Urothelium cell line (cell line): ENCODE data around the gene CDC42EP3.

Experiments
- DNase-seq: peaks from one replicate; pipeline ENCODE4 v3.0.0; 2011; ENCODE audit warnings: low spot score, mixed read lengths
- FAIRE-seq: peaks from 2 replicates; lab custom pipeline; 2011; peaks lifted over from hg19 to GRCh38; lab: Jason Lieb, UNC

The CDC42EP3 gene

GRCh38 chr2:37683921-37684780 lies 12.7 kb upstream of the CDC42EP3 start:
- DNase-seq = no peak

GRCh38 chr2:37683241-37683640 lies 11.8 kb upstream of the CDC42EP3 start:
- DNase-seq = no peak
- FAIRE-seq = no peak

More at GRCh38 chr2:37683921-37684780, 12.7 kb upstream of the CDC42EP3 start:
- no peak for FAIRE-seq

- no peak for DNase-seq
- peak; percentile 63 for FAIRE-seq
These were observed 11.0 kb upstream of the CDC42EP3 start for GRCh38 chr2:37682473-37682872.

- FAIRE-seq (no peak), DNase-seq (no peak)
These were observed 10.1 kb upstream of the CDC42EP3 start for GRCh38 chr2:37681587-37681986.

GRCh38 chr2:37679072-37679695 lies 7.7 kb upstream of the CDC42EP3 start:
- no peak for DNase-seq

GRCh38 chr2:37676274-37676673 lies 4.8 kb upstream of the CDC42EP3 start:
- FAIRE-seq (peak; percentile 58), DNase-seq (peak; percentile 77)

More at GRCh38 chr2:37679072-37679695, 7.7 kb upstream of the CDC42EP3 start:
- FAIRE-seq = no peak

GRCh38 chr2:37674946-37675345 lies 3.5 kb upstream of the CDC42EP3 start:
- FAIRE-seq = no peak
- DNase-seq = no peak

GRCh38 chr2:37672870-37673184 lies 1.4 kb upstream of the CDC42EP3 start:
- no peak for DNase-seq
- no peak for FAIRE-seq

GRCh38 chr2:37672104-37672869 lies 845 bp upstream of the CDC42EP3 start:
- peak; percentile 86 for DNase-seq
- FAIRE-seq = no peak

GRCh38 chr2:37671816-37672103 lies 318 bp upstream of the CDC42EP3 start:
- DNase-seq (no peak), FAIRE-seq (no peak)

- DNase-seq (no peak), FAIRE-seq (no peak)
These were observed 949 bp downstream of the CDC42EP3 start for GRCh38 chr2:37670378-37671008.

GRCh38 chr2:37669446-37669845 lies 2.0 kb downstream of the CDC42EP3 start:
- no peak for DNase-seq
- FAIRE-seq = no peak

GRCh38 chr2:37667704-37668103 lies 3.7 kb downstream of the CDC42EP3 start:
- DNase-seq (no peak), FAIRE-seq (no peak)

- DNase-seq (no peak), FAIRE-seq (no peak)
These were observed 4.7 kb downstream of the CDC42EP3 start for GRCh38 chr2:37666772-37667171.

GRCh38 chr2:37665604-37666362 lies 5.7 kb downstream of the CDC42EP3 start:
- FAIRE-seq (no peak), DNase-seq (no peak)

GRCh38 chr2:37665043-37665442 lies 6.4 kb downstream of the CDC42EP3 start:
- FAIRE-seq (no peak), DNase-seq (no peak)

GRCh38 chr2:37664231-37664643 lies 7.2 kb downstream of the CDC42EP3 start:
- no peak for FAIRE-seq

GRCh38 chr2:37663390-37663789 lies 8.1 kb downstream of the CDC42EP3 start:
- FAIRE-seq (no peak), DNase-seq (no peak)

More at GRCh38 chr2:37664231-37664643, 7.2 kb downstream of the CDC42EP3 start:
- no peak for DNase-seq

GRCh38 chr2:37659723-37660122 lies 11.7 kb downstream of the CDC42EP3 start:
- FAIRE-seq (no peak), DNase-seq (no peak)

GRCh38 chr2:37658682-37659081 lies 12.8 kb downstream of the CDC42EP3 start:
- FAIRE-seq = no peak
- DNase-seq = no peak

GRCh38 chr2:37657471-37657870 lies 14.0 kb downstream of the CDC42EP3 start:
- DNase-seq (no peak), FAIRE-seq (no peak)
